Daoy (cell line): Measurements from ENCODE around the gene KATNB1. TPM values are rescaled to one million over a fixed set of nuclear protein-coding genes. Genes with fewer than 3 reads are reported as not detected.

Experiments
- DNase-seq: peaks from one replicate; pipeline ENCODE4 v3.0.0-alpha.2; 2015; ENCODE audit warnings: low read depth
- total RNA-seq: library from RNA; depleted of rRNA; stranded (reverse); fragments of >200 nt; shearing (Covaris generic); gene quantifications from 2 replicates; pipeline ENCODE4 v1.2.3, GENCODE V29; 2014; rRNA removed

The KATNB1 gene, protein sequence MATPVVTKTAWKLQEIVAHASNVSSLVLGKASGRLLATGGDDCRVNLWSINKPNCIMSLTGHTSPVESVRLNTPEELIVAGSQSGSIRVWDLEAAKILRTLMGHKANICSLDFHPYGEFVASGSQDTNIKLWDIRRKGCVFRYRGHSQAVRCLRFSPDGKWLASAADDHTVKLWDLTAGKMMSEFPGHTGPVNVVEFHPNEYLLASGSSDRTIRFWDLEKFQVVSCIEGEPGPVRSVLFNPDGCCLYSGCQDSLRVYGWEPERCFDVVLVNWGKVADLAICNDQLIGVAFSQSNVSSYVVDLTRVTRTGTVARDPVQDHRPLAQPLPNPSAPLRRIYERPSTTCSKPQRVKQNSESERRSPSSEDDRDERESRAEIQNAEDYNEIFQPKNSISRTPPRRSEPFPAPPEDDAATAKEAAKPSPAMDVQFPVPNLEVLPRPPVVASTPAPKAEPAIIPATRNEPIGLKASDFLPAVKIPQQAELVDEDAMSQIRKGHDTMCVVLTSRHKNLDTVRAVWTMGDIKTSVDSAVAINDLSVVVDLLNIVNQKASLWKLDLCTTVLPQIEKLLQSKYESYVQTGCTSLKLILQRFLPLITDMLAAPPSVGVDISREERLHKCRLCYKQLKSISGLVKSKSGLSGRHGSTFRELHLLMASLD
- 22.7 and 25.1 TPM in 2 replicates for total RNA-seq

DNA sequence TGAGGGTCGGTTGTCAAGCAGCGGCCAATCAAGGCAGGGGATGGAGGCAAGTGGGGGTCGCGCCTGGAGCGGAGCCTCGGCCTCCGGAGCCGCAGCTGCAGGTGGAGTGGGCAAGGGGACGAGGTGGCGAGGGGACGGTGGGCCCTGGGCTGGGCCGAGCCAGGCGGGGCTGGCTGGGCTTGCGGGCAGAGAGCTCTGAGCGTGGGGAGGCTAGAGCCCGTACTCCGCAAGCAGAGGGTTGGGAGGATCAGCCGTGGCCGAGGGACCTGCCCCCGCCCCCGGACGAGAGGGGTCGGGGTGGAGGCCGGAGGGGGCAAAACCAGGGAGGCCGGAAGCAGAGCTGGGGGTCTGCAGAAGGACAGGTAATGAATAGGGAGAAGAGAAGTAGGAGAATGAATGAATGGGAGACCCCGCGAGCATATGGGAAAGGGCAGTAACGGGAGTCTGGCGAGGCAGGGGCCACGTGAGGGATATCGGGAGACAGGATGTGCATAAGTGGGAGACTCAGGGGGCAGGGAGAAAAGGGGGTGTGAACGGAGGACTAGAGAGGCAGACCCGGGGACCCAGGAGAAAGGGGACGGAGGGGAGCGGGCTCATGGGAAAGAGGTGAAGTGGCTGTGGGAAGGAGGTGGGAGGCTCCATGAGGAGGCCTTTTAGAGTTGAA is at the start of gene KATNB1:
Gene KATNB1, plus strand, starts transcription at position 16 of the 664 bp plus-strand sequence. CDS start 1,474 bp downstream, outside the sequence.
- peak; percentile 37 for DNase-seq

DNA sequence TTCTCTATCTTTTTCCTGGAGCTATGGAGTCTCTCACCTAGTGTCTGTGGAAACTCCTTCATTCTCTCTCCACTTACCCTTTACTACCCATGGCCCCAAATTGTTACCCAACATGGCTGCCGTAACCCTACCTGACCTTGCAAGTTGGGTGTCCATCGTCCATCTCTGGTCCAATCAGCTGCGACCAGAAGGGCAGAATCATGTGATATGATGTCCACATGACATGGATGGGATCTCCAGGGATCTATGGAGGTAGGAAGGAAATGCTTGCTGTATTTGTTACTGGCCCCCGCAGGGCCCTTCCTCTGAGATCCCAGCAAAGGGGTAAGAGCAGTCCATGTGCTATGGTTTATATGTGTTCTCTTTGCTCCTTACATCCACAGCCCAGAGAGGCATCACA is 49.0 kb upstream of the KATNB1 start:
- no peak for DNase-seq

DNA sequence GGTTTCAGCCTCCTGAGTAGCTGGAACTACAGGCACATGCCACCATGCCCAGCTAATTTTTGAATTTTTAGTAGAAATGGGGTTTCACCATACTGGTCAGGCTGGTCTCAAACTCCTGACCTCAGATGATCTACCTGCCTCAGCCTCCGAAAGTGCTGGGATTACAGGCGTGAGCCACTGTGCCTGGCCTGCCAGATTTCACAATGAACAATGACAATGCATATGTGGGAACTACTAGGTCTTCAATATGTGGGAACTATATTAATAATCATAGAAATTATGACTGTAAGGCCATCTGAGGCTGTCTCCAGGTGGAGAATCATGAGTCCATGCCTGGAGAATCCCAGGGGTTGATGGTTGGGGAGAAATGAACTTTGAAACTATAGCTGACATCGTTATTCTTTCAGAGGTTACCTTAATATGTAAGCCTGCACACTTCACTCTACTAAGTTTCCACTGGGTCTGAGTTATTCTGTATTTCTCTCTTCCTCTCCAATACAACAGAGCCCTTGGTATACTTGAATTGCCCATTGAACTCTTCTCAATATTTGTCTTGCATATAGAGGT is 48.1 kb upstream of the KATNB1 start:
- DNase-seq = no peak

DNA sequence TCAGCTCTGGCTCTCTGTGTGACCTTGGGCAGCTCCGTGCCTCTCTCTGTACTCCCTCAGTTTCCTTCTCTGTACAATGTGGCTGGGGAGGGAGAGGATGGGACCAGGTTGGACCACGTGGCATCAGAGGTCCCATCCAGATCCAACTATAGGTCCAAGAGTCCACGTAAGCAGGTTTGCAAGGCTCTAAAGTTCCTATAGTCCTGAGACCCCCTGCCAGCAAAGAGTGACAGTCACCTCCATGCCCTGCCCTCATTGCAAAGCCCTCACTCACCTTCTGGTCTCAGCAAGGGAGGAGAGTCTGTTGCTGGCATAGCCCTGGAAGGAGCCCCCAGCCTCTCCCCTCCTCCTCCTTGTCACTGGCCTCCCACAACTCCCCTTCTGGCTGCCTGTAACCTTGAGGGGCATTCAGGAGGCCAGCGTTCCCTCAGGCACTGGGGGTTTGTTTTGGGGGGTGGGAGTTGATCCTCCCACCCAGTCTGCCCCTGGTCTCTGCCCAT is 47.0 kb upstream of the KATNB1 start:
- no peak for DNase-seq

DNA sequence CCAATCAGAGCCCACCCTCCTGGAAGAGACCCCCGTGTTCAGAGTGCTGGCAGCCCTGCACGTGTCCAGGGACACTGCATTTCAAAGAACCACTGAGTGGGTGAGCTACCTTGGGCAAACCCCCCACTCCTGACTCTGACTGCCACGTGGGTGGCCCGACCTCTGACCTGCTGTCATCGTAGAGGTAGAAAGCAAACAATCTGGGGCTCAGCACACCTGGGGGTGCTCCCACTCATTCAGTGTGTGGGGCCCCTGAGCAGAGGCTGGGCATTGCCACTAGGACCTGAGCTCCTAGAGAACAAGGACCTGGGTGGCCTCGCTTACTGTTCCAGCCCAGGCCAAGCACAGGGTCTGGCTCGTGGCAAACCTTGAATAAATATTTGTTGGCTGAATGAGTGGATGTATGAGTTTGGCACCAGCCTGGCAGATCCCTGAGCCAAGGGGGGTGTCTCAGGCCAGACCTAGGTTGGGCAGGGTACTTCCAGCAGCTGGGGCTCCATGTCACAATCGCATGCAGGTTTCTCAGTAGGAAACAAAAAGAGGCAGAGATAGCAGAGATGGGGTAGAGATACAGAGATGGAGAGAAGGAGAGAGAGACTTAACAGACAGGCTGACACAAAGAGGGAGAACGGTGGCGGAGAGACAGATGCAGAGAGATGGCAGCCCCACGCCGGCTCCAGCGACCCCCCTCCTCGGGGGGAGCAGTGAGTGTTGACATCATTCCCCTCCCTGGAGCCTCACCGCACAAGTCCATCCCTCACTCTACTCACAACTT is 46.4 kb upstream of the KATNB1 start:
- DNase-seq = no peak

DNA sequence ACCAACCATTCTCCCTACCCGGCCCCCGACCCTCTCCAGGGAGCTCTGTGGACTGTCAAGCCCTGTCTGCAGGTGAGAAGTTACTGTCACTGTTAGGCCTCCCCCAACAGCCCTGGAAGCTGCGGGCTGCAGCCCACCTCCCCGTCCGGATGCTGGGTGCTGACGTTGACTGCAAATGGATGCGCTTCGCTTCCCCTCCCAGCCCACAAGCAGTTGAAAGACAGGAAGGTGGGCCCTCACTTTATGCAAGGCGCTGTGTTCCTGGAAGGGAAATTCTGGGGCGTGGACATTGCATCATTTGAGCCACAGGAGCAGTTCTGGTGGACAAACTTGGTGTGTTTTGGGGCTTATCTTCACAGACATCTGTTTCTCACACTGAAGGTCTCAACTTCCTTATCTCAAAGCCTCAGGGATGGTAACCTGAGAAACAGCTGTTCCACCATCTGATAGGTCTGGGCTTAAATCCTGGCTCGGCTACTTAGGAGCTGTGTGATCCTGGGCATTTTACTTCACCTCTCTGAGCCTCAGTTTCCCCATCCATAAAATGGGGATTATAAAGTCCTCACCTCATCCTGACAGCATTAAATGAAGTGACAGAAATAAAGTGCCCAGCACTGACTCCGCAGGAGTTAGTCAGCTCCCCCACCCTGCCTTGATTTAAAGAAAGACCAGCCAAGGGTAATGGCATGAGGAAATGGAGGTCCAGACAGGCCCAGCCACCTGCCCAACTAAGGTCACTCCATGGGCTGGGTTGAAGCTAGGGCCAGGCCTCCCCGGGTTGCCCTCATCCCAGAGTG is 45.6 kb upstream of the KATNB1 start:
- DNase-seq = no peak

DNA sequence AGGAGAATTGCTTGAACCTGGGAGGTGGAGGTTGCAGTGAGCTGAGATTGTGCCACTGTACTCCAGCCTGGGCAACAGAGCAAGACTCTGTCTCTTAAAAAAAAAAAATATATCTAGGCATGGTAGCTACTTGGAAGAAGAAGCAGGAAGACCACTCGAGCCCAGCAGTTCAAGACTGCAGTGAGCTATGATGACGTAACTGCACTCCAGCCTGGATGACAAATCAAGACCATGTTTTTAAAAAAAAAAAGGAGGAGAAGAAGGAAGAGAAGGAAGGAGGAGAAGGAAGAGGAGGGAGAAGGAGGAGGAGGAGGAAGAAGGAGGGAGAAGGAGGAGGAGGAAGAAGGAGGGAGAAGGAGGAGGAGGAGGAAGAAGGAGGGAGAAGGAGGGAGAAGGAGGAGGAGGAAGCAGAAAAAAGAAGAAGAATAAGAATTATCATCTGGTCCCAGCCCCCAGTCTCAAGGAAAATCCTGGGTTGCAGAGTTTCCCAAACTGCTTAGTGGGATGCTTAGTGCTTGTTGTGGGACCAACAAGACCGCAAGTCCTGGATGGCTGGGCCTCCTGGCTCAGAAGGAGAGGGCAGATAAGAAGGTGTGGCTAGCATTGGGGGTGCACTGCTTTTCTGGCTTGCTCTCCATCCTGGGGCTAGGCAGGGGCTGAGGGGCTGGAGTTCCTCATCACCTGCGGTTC is 44.6 kb upstream of the KATNB1 start:
- DNase-seq = no peak

DNA sequence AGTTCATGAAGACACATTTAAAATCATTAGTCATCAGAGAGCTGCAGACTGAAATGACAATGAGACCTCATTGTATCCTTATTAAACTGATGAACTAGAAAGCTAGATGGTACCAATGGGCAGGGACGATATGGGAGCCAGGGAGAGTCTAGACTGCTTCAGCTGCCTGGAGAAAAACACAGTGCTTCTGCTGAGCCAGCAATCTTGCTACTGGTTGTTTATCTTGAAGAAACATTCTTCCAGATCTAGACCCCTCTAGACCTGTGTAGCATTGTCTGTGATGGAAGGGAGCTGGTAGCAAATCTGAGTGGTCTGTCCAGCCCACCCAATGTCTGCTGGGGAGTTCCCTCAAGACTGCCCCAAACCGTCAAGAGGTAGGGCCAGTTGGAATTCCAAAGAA is 42.9 kb upstream of the KATNB1 start:
- no peak for DNase-seq

DNA sequence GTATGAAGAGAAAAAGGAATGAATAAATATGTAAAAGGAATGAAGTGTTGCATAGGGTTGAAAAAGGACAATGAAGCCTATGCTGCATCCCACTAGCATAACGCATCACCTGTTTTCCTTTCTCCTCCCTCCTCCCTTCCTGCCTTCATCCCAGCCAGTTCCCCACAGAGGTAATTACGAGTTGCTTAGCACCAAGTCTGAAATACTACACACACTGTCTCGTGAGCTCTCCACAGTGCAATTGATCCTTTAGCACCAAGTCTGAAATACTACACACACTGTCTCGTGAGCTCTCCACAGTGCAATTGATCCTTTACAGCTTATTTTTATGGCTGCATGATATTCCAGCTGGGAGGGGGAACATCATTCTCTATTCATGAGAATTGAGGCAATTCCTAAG is 42.0 kb upstream of the KATNB1 start:
- DNase-seq = no peak

DNA sequence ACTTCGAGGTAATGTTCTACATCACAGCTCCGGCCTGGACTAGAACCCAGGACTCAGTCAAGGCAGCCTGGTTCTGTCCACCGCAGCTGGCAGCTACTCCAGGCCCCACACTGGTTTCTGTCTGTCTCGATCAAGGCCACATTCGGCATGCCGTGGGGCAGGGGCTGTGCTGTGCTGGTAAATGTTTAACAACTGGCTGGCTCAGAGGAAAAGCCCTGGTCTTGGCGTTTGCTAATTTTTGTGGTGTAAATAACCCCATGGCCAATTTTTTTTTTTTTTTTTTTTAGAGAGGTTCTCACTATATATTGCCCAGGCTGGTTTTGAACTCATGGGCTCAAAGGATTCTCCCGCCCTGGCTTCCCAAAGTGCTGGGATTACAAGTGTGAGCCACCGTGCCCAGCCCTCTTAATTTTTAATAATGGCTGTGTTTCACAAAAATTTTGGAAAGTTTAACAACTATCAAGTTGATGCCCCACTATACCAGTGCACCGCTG is 41.3 kb upstream of the KATNB1 start:
- DNase-seq = no peak

DNA sequence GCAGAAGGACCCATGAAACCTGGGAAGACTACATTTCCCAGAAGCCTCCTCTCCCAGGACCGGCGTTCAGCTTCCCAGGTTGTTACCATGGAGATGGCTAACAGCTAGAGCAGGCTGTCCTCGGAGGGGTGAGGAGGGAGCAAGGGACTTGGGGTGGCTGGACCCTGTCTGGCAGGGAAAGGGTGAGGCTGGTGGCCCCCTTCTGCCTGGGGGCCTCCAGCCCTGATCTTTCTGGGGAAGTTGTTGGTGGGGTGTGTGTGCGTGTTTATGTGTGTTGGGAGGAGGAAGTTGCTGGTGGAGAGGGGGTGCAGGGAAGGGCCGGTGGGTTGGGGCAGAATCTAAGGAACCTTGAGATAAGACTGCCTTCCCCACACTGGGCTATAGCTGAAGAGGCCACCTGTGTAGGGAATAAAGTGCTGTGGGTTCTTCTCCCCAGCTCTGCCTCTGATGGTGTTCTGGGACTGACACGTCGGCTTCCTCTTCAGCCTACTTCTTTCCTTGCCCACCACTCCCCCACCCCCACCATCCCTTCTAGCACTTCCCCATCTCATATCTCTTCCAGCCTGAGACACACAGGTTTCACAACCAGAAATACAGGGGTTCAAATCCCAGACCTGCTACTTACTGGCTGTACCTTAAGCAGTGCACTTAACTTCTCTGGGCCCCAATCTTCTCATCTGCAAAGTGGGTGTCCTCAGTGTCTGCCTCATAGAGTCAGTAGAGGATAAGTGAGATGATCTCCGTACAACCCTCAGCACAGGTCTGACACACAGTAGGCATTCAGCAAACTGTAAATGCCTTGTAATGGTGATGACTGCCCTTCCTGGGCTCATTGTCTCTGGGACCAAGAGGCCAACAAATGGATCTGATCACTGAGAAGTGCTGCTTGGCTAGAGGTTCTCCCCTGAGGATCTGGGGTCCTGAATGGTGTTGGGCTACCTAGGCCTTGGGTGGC is 40.6 kb upstream of the KATNB1 start, which contains the start of gene DRC7:
Gene DRC7, plus strand, starts transcription at position 82 of the 955 bp plus-strand sequence. CDS start 3,144 bp downstream, outside the sequence.
- peak; percentile 42 for DNase-seq

DNA sequence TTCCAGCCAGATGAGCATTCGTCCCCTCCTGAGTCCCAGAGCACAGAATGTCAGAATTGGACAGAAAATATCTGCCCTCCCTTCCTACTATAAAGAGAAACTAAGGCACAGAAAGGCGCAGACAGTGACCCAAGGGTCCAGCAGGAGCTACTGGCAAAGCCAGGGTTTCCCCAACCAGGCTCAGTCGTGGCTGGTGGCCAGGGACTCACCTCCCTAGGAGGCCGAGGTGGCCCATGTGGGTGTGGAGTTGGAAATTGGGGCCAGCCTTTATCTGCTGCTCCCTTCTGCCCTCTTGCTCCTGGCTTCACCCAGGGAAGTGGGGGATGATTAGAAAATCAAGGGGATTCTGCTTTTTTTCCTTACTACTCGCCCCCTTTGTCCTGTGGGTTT is 39.9 kb upstream of the KATNB1 start:
- no peak for DNase-seq

DNA sequence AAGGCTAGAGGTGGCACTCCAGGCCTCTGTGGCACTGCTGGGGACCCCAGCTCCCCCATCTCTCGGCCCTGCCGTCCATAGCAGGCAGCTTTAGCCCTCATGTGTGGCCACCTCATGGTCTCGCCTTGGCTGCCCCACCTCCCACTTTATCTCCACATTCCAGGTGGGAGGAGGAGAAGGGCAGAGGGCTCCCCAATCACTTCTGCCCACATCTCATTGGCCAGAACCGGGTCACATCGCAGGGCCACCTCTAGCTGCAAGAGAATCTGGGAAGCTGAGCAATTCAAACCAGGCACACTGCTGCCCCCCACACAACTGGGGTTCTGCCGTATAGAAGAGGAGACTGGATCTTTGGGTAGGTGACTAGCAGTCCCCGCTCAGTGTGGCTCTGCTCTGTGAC is 39.3 kb upstream of the KATNB1 start:
- DNase-seq = no peak

DNA sequence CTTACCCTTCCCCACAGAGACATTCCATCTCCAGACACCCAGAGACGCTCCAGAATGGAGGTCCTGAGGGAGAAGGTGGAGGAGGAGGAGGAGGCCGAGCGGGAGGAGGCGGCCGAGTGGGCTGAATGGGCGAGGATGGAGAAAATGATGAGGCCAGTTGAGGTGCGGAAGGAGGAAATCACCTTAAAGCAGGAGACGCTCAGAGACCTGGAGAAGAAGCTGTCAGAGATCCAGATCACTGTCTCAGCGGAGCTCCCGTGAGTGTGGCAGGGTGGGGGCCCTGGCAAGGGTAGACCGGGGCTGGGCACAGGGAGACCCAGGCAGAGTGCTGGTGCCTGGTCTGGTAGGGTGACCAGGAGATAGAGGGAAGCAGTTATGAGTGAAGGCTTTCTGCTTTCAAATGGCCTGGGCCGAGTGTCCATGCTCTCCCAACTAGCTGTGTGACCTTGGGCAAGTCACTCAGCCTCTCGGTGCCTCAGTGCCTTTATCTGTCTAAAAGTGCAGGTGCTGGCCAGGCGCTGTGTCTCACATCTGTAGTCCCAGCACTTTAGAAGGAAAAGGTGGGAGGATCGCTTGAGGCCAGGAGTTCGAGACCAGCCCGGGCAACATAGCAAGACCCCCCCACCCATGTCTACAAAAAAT is 37.6 kb upstream of the KATNB1 start:
- DNase-seq = no peak

DNA sequence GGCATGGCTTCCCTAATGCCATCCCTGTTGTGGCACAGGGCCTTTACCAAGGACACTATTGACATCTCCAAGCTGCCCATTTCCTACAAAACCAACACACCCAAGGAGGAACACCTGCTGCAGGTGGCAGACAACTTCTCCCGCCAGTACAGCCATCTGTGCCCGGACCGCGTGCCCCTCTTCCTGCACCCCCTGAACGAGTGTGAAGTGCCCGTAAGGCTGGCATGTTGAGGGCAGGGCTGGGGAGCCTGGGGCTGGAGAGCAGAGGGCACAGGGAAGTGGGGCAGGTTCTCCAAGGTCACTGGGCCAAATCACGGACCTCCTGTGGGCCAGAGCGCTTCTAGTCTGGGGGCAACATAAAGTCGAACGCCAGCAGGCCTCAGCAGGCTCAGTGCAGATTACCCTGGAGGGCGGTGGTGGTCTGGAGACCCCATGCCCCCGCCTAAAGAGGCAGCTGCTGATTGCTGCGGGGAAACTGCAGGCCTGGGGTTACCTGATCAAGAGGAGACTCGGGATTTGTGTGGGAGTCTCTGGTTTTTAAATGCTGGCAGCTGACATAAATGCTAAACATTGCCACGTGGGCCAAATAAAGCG is 36.7 kb upstream of the KATNB1 start:
- DNase-seq = no peak

DNA sequence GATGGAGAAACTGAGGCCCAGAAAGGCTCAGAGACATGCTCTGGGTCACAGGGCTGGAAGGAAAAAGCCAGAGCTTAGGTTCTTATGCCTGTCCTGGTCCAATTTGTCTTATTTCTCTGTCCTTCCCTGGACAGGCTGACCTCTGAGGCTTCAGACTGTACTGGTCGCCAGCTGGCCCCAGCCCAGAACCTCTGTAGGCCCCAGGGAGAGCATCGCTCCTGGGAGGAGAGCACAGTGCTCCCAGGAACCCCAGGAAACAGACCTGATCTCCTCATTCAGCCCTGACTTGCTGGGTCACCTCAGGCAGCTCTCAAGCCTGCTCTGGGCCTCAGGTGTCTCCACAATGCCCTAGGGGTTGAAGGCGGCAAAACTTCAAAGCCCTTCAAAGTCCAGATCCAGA is 36.1 kb upstream of the KATNB1 start:
- DNase-seq = no peak

DNA sequence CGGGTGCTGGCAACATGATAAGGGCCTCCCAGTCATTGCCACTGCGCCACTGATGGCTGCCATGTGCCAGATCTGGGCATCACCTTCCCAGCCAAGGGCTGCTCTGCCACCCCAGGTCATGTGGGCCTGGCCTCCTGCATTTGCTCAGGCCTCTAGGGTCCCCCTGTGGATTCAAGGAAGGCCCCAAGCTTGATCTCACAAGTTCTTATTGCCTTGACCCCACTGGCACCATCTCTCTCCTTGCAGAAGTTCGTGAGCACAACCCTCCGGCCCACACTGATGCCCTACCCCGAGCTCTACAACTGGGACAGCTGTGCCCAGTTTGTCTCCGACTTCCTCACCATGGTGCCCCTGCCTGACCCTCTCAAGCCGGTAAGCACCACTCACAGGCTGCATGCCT is 35.7 kb upstream of the KATNB1 start:
- DNase-seq = no peak
